Measurements from ENCODE around the gene CHD9.
"Not testable (repeated sequence)": the region's sequence is repeated elsewhere in the genome, so short reads cannot be mapped to it uniquely, and the experiment has no call there.

The CHD9 gene

DNA sequence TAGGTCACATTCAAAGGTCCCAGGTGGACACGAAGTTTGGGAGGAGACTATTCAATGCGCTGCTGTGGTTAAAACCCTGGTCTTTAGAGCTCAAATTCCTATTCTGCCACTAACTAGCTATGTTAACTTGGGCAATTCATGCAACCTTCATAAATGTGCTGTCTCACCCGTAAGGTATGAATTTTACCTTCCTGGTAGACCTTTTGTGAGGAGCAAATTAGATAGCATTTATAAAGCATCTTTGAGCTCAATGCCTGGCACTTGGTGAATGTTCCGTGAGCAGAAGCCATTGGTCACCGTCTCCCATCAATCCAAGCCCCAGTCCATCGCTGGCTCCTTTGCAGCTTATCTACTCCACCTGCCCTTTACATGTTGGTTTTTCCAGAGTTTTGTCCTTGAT, 18.7 kb upstream of the CHD9 start:
- Histone ChIP-seq H3K4me3 (ENCODE audit: low read length) (no peak overlapping the region), H3K36me3 (ENCODE audit: control insufficient read depth, insufficient read depth, low read length) (no peaks in the 10 kb centered on the region), H3K4me1 (ENCODE audit: control insufficient read depth, insufficient read depth, low read length) (no peaks in the 10 kb centered on the region), H3K27ac (ENCODE audit: low read depth, low read length) (no peak overlapping the region), H3K9ac (ENCODE audit: low read length) (no peak overlapping the region), H3K27me3 (ENCODE audit: control insufficient read depth, insufficient read depth, low read length) (no peaks in the 10 kb centered on the region)

GRCh38 chr16:53036711-53037110, 18.1 kb upstream of the CHD9 start:
- H3K27ac ChIP-seq (ENCODE audit: low read depth, low read length); H3K36me3 ChIP-seq (ENCODE audit: control insufficient read depth, insufficient read depth, low read length); H3K4me3 ChIP-seq (ENCODE audit: low read length); H3K4me1 ChIP-seq (ENCODE audit: control insufficient read depth, insufficient read depth, low read length); H3K27me3 ChIP-seq (ENCODE audit: control insufficient read depth, insufficient read depth, low read length); H3K9ac ChIP-seq (ENCODE audit: low read length): not testable (repeated sequence)

DNA sequence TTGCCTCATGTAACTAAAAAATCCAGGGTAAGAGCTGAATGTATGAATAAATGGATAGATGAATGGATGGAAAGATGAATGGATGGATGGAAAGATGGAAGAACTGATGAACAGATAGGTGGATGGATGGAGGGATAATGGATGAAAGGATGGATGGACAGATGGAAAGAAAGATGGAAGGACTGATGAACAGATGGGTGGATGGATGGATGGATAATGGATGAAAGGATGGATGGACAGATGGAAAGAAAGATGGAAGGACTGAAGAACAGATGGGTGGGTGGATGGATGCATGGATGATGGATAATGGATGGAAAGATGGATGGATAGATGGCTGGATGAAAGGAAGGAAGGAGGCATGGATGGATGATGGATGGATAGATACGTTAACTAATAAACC, 14.0 kb upstream of the CHD9 start:
- Histone ChIP-seq H3K27me3 (ENCODE audit: control insufficient read depth, insufficient read depth, low read length) (no peaks in the 10 kb centered on the region), H3K4me1 (ENCODE audit: control insufficient read depth, insufficient read depth, low read length) (no peaks in the 10 kb centered on the region), H3K4me3 (ENCODE audit: low read length) (no peak overlapping the region), H3K36me3 (ENCODE audit: control insufficient read depth, insufficient read depth, low read length) (no peaks in the 10 kb centered on the region), H3K9ac (ENCODE audit: low read length) (no peak overlapping the region), H3K27ac (ENCODE audit: low read depth, low read length) (peak overlapping the region; percentile 8)

GRCh38 chr16:53041320-53042051, 13.3 kb upstream of the CHD9 start:
- H3K9ac ChIP-seq (ENCODE audit: low read length) = no peak overlapping the region
- H3K27me3 ChIP-seq (ENCODE audit: control insufficient read depth, insufficient read depth, low read length) = no peaks in the 10 kb centered on the region
- H3K36me3 ChIP-seq (ENCODE audit: control insufficient read depth, insufficient read depth, low read length) = no peaks in the 10 kb centered on the region
- no peak overlapping the region for H3K27ac ChIP-seq (ENCODE audit: low read depth, low read length)
- no peaks in the 10 kb centered on the region for H3K4me1 ChIP-seq (ENCODE audit: control insufficient read depth, insufficient read depth, low read length)
- no peak overlapping the region for H3K4me3 ChIP-seq (ENCODE audit: low read length)

GRCh38 chr16:53042235-53042701, 12.5 kb upstream of the CHD9 start:
- Histone ChIP-seq H3K27me3 (ENCODE audit: control insufficient read depth, insufficient read depth, low read length) (no peaks in the 10 kb centered on the region), H3K27ac (ENCODE audit: low read depth, low read length) (no peak overlapping the region), H3K9ac (ENCODE audit: low read length) (no peak overlapping the region), H3K36me3 (ENCODE audit: control insufficient read depth, insufficient read depth, low read length) (no peaks in the 10 kb centered on the region), H3K4me1 (ENCODE audit: control insufficient read depth, insufficient read depth, low read length) (no peaks in the 10 kb centered on the region), H3K4me3 (ENCODE audit: low read length) (no peak overlapping the region)

DNA sequence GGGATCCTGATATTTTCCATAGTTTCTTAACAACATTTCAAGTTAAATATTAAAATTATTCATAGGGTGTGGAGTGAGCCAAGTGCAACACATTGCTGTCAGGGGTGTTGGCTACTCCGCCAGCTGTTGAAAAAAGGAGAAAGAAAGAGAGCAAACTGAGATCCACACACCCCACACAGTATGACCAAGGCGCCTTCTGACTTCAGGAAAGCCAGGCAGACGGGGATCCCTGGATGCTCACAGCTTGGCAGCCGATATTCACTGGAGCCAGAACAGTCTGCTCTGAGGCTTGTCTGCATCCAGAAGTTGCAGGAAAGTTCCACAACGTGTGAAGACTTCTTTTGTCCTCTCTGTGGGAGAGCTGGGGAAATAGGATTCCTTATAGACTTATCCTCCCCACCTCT, 11.4 kb upstream of the CHD9 start:
- no peak overlapping the region for H3K9ac ChIP-seq (ENCODE audit: low read length)
- no peaks in the 10 kb centered on the region for H3K27me3 ChIP-seq (ENCODE audit: control insufficient read depth, insufficient read depth, low read length)
- H3K4me3 ChIP-seq (ENCODE audit: low read length) = no peak overlapping the region
- no peaks in the 10 kb centered on the region for H3K4me1 ChIP-seq (ENCODE audit: control insufficient read depth, insufficient read depth, low read length)
- no peaks in the 10 kb centered on the region for H3K36me3 ChIP-seq (ENCODE audit: control insufficient read depth, insufficient read depth, low read length)
- no peak overlapping the region for H3K27ac ChIP-seq (ENCODE audit: low read depth, low read length)

DNA sequence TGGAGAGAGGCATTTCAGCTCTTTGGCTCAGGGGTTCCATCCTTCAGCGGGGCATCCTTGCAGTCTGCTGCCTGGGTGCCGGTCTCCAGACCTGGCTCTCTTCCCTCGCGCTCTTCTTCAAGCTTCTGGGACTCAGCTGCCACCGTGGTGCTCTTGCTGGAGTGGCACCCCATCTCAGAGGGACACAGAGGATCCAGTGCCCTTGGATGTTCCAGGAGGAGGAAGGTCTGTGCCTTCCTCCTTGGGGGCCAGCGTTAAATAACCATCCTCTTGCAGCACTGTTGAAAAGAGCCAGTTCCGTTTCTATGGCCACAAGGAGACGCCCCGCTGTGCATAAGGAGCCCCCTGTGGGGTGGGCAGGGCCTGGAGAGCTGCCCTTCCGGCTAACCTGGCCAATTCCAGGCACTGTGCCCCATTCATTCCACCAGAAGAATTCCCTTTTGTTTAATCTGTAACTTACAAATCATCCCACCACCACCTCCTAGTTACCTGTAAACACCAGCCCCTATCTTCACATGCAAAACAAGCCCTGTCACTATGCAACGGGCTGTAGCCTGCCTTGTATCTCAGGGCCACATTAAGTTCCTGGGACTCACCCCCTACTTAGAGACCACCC, 10.7 kb upstream of the CHD9 start:
- no peak overlapping the region for H3K27ac ChIP-seq (ENCODE audit: low read depth, low read length)
- no peak overlapping the region for H3K4me3 ChIP-seq (ENCODE audit: low read length)
- no peaks in the 10 kb centered on the region for H3K4me1 ChIP-seq (ENCODE audit: control insufficient read depth, insufficient read depth, low read length)
- H3K9ac ChIP-seq (ENCODE audit: low read length) = no peak overlapping the region
- H3K27me3 ChIP-seq (ENCODE audit: control insufficient read depth, insufficient read depth, low read length) = no peaks in the 10 kb centered on the region
- H3K36me3 ChIP-seq (ENCODE audit: control insufficient read depth, insufficient read depth, low read length) = no peaks in the 10 kb centered on the region

- no peaks in the 10 kb centered on the region for H3K4me1 ChIP-seq (ENCODE audit: control insufficient read depth, insufficient read depth, low read length)
- no peak overlapping the region for H3K9ac ChIP-seq (ENCODE audit: low read length)
- H3K36me3 ChIP-seq (ENCODE audit: control insufficient read depth, insufficient read depth, low read length) = no peaks in the 10 kb centered on the region
- no peak overlapping the region for H3K27ac ChIP-seq (ENCODE audit: low read depth, low read length)
- H3K27me3 ChIP-seq (ENCODE audit: control insufficient read depth, insufficient read depth, low read length) = no peaks in the 10 kb centered on the region
- no peak overlapping the region for H3K4me3 ChIP-seq (ENCODE audit: low read length)
These were observed 9.2 kb upstream of the CHD9 start for GRCh38 chr16:53045341-53046220.

DNA sequence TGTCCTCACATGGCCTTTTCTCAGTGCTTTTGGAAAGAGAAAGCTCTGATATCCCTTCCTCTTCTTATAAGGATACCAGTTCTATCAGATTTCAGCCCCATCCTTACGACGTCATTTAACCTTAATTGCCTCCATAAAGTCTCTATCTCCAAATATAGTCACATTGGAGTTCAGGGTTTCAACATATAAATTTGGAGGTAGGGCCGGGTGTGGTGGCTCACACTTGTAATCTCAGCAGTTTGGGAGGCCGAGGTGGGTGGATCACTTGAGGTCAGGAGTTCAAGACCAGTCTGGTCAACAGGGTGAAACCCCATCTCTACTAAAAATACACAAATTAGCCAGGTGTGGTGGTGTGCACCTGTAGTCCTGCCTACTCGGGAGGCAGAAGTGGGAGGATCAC, 7.3 kb upstream of the CHD9 start:
- not testable (repeated sequence) for H3K27ac ChIP-seq (ENCODE audit: low read depth, low read length); H3K4me1 ChIP-seq (ENCODE audit: control insufficient read depth, insufficient read depth, low read length); H3K4me3 ChIP-seq (ENCODE audit: low read length); H3K27me3 ChIP-seq (ENCODE audit: control insufficient read depth, insufficient read depth, low read length); H3K9ac ChIP-seq (ENCODE audit: low read length); H3K36me3 ChIP-seq (ENCODE audit: control insufficient read depth, insufficient read depth, low read length)

GRCh38 chr16:53048139-53048915, 6.5 kb upstream of the CHD9 start:
- Histone ChIP-seq H3K4me3 (ENCODE audit: low read length) (no peak overlapping the region), H3K27ac (ENCODE audit: low read depth, low read length) (no peak overlapping the region), H3K36me3 (ENCODE audit: control insufficient read depth, insufficient read depth, low read length) (no peaks in the 10 kb centered on the region), H3K9ac (ENCODE audit: low read length) (no peak overlapping the region), H3K4me1 (ENCODE audit: control insufficient read depth, insufficient read depth, low read length) (no peaks in the 10 kb centered on the region), H3K27me3 (ENCODE audit: control insufficient read depth, insufficient read depth, low read length) (no peaks in the 10 kb centered on the region)

GRCh38 chr16:53051255-53051654, 3.5 kb upstream of the CHD9 start:
- not testable (repeated sequence) for H3K4me3 ChIP-seq (ENCODE audit: low read length); H3K9ac ChIP-seq (ENCODE audit: low read length); H3K4me1 ChIP-seq (ENCODE audit: control insufficient read depth, insufficient read depth, low read length); H3K27me3 ChIP-seq (ENCODE audit: control insufficient read depth, insufficient read depth, low read length); H3K27ac ChIP-seq (ENCODE audit: low read depth, low read length); H3K36me3 ChIP-seq (ENCODE audit: control insufficient read depth, insufficient read depth, low read length)

Measured in rectal smooth muscle tissue (tissue), 1 donor.